ENCODE measurements around the gene PTRH1.

The PTRH1 gene

GRCh38 chr9:127739614-127740330, 24.3 kb upstream of the PTRH1 start:
- no peak for DNase-seq

- no peak for DNase-seq
Observed at GRCh38 chr9:127738666-127739065, 23.2 kb upstream of the PTRH1 start.

GRCh38 chr9:127735530-127736185, 20.2 kb upstream of the PTRH1 start:
- no peak for DNase-seq

DNA sequence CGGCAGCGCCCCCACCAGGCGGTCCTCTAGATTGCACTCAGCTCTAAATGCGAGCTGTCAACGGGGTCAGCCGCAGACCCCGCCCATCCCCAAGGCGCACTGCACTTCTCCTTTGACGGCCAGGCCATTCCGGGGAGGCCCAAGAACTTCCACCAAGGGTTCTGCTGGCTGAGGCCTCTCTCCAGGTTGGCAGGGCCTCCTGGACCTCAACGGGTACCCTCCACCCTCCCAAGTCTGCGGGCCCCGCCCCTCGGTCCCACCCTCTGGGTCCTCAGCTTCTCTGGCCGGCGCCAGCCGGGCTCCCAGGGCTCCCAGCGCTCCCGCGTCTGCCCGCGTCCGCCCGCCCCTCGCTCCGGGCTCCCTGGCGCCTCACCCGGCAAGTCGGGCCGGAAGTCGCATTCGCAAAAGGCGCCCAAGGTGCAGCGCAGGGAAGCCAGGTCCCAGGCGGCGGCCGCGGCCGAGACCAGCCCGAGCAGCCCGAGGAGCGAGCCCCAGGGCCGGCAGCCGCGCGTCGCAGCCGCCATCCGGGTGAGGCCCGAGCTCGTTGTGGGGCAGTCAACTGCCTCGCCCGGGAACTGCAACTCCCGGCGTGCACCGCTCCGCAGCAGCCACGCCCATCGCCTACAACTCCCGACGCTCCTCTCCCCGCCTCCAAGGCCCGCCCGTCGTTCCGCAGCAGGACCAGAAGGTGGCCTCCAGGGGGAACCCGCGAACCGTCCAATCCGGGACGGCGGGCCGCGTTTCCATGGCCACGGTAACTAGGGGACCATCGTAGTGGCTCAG, 19.5 kb upstream of the PTRH1 start, which contains the start of gene TOR2A:
Gene TOR2A, minus strand, starts transcription at position 548 of the 783 bp plus-strand sequence. Its CDS starts 24 bp downstream, at position 524.
- peak; percentile 95 for DNase-seq

DNA sequence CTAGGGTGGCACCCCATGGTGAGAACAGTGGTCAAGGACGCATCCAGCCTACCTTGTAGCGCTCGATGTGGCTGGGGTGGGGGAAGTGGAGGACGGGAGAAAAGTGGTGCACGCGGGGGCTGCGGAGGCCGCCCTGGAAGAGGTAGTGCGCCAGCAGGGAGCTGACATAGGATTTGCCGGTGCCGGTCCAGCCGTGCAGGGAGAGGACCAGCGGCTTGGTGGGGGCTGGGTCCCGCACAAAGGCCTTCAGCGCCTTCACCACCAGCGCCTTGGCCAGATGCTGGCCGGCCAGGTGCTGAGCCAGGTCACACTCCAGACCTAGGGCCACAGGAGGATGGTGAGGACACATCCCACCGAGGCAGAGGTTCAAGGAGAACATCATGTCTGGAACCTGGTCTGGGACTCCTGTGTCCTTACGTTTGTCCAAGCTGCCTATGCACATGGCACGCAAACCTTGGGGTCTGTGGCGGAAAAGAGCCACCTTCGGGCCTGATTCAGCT, 18.8 kb upstream of the PTRH1 start:
- no peak for DNase-seq

- DNase-seq: no peak
Observed at GRCh38 chr9:127733614-127734013, 18.2 kb upstream of the PTRH1 start.

- no peak for DNase-seq
Observed at GRCh38 chr9:127732444-127732843, 17.0 kb upstream of the PTRH1 start.

GRCh38 chr9:127731938-127732337, 16.5 kb upstream of the PTRH1 start:
- DNase-seq: no peak

DNA sequence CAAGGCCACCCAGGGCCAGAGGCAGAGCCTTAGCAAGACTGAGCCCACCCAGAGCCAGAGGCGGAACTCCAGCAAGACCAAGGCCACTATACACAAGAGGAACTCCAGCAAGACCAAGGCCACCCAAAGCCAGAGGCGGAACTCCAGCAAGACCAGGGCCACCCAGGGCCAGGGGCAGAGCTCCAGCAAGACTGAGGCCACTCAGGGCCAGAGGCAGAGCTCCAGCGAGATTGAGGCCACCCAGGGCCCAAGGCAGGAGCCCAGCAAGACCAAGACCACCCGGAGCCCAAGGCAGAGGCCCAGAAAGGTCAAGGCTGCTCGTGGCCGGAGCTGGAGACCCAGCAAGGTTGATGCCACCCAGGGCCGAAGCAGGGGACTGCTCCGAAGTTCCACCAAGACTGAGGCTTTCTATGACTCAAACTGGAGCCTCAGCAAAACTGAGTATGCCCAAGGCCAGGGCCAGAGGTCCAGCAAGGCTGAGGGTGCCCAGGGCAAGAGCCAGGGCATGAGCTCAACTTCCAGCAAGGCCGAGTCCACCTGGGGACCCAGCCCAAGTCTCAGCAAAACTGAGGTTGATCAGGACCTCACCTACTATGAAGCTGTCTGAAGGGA, 15.4 kb upstream of the PTRH1 start:
- no peak for DNase-seq

DNA sequence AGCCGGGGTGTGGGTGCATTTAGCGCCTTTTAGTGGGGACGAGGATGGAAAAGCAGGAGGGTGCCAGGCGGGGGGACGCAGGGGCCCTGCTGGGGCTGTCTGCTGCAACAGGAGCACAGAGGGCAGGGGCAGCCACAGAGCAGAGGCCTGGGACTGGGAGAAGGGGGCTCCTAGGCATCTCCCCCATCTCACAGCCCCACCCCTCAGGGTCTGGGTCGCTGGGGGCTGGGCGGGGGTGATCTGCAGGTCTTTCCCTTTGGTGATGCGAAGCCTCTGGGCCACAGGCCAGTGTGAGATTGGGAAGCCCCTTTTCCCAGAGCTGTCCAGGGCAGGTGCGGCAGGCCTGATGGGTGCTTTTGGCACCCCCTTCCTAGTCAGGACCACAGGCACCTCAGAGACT, 14.8 kb upstream of the PTRH1 start:
- no peak for DNase-seq

DNA sequence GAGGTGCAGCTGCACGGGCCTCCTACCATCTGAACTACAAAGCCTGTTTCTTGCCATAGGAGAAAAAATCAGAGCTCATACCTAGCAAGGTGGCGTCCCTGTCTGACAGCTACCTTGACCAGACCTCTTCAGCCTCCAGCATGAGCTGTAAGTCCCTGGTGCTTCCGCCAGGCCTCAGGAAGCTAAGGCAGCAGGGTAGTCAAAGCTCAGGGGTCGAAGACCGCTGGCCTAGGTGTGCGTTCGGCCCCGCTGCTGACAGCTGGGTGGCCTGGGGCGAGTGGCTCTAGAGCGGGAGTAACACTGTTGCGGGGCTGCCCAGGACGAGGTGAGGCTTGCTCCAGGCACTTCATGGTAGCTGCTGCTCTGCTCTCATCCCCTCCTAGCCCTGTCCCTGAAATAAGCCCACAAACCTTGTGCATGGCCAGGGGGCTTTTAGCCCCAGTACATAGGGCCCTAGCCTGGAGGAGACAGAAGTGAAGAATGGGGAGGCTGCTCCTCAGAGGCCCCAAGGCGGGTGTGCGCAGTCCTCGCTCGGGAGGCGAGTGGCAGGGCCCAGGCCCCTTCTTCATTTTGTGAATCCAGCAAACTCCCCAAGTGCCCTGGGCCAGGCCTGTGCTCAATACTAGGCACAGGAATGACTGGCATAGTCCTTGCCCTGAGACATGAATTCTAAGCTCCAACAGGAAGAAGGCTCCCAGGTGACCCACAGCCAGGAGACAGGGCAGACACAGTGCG, 14.2 kb upstream of the PTRH1 start:
- no peak for DNase-seq

DNA sequence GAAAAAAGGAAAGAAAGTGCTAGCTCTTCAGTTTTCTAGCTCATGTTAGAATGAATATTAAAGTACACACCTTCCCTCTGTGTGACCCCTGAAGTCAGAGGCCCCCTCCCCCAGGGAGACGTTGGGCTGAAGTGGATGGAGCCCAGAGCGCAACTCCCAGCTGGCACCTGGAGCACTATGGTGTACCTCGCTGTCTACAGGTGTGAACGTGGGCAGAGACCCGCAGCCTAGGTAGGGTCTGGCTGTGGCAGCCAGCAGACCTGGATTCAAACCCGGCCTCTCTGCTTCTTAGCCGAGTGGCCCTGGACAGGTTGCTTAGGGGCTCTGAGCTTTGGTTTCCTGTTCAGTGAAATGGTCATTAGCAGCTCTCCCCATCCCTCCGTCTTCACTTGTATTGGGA, 13.3 kb upstream of the PTRH1 start:
- no peak for DNase-seq

GRCh38 chr9:127726871-127727270, 11.4 kb upstream of the PTRH1 start:
- no peak for DNase-seq

DNA sequence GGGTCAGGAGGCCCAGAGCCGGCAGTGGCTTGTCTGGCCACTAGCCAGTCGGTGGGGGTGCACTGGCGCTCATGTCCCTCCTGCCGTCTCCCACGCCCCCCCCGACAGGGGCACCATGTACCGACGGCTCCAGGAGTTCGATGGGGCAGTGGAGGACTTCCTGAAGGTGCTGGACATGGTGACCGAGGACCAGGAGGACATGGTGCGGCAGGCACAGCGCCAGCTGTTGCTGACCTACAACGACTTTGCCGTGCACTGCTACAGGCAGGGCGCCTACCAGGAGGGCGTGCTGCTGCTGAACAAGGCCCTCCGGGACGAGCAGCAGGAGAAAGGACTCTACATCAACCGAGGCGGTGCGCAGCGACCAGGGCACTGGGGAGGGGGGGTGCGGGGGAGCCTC, 8.5 kb upstream of the PTRH1 start:
- DNase-seq: no peak

DNA sequence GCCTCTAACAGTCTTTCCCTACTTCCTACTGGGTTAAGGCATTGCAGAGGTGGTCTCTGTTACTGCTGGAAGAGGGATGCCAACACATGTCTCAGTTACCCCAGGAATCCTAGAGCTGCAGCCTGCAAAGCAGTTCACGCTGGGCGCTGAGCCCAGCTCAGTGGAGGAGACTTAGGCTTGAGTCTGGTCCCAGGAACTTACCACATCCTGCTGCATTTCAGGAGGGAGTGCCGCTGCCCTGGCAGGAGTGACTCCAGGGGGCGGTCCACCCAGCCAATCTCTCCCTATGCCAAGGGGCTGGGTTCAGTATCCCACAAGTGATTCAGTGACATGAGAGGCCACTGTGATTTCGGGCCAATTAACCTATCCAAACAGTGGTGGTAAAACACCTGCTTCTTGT, 8.0 kb upstream of the PTRH1 start:
- peak; percentile 65 for DNase-seq

DNA sequence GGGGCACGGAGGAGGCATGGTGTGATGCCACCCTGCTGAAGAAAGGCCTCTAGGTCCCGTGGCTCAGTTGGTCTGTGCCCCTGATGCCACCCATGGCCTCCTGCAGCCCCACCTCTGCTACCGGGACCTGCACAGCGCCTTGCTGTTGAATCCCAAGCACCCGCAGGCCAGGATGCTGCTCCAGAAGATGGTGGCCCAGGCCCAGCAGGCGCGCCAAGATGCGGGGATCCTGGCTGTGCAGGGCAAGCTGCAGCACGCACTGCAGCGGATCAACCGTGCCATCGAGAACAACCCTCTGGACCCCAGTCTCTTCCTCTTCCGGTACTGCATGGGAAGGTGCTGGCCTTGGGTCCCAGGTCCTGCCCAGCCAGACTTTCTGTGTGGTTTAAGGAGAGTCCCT, 7.5 kb upstream of the PTRH1 start:
- no peak for DNase-seq

DNA sequence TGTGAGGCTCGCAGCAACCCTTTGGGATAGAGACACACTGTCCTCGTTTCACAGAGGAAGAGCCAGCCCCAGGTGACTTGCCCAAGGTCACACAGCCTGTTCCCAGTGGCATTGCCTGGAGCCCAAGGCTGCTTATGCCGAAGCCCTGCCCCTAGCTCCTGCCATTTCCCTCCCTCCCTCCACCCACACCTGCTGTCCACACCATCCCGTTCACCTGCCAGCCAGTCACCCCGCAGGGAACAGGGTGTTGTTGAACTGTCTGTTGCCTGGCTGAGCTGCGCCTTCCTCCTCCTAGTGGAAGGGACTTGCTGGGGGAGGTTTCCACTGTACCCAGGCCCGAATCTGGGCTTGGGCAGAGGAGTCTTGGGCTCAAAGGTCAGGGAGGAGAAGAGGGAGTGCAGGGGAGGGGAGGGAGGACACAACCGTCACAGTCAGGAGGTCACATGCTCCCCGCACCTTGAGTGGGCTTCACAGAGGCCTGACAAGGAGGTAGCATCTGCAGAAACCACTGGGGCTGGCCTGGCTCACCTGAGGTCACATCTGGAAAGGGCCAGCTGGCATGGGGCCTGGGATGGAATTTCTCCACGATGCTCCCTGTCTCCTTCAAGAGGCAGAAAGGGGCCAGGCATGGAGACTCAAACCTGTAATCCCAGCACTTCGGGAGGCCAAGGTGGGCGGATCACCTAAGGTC, 6.7 kb upstream of the PTRH1 start:
- DNase-seq: no peak

DNA sequence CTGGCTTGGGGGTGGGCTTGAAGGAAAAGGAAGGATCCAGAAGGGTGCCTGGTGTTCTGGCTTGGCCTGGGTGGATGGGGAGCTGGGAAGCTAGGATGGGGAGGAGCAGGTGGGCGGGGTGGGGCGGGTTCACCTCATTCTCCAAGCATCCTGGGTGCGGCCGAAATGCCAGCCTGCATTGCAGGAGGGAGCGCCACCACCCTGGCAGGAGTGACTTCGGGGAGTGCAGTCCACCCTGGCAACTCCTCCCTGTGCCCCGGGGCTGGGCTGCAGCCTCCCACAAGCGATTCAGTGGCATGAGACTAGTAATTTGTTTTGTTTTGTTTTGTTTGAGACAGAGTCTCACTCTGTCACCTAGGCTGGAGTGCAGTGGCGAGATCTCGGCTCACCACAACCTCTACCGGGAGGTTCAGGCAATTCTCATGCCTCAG, 5.9 kb upstream of the PTRH1 start:
- no peak for DNase-seq

DNA sequence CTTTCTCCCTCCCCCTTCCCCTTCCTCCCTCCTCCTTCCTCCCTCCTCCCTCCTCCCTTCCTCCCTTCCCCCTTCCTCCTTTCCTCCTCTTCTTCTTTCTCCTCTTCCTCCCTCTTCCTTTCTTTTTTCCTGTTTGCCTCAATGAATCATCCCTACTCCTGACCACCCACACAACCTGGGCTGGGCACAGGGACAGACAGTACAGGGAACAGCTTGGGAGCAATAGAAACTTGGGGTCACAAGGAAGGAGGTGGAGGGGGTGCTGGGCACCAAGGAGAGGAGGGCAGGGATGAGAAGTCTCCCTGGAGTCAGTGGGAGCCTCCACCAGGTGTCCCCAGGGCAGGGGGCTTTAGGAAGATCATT, 5.4 kb upstream of the PTRH1 start:
- DNase-seq: no peak

GRCh38 chr9:127720031-127720864, 4.8 kb upstream of the PTRH1 start:
- DNase-seq: no peak

- DNase-seq: no peak
Observed at GRCh38 chr9:127717766-127718165, 2.3 kb upstream of the PTRH1 start.

Measured in fibroblast of skin of right quadriceps (primary cell).